Spinal cord (tissue), 10 donors: Measurements from ENCODE around the gene MAGEB10. TPM values are rescaled to one million over a fixed set of nuclear protein-coding genes. Genes with fewer than 3 reads are reported as not detected.
"Not testable (repeated sequence)": the region's sequence is repeated elsewhere in the genome, so short reads cannot be mapped to it uniquely, and the experiment has no call there.

Source experiments
- DNase-seq, 6 donors: peaks; one replicate each; pipeline versions ENCODE4 v3.0.0 to v3.0.0-alpha.2; 2013 to 2015; ENCODE audit warnings: low spot score in 6 of 6, low read depth in 4 of 6
- H3K27ac ChIP-seq: one replicate; pipeline ENCODE4 v1.5.1; 2013; ENCODE audit warnings: low read depth, low read length, control low read depth
- H3K27me3 ChIP-seq: one replicate; pipeline ENCODE4 v1.6.1; 2013; ENCODE audit warnings: low read length; ENCODE audit not compliant: control insufficient read depth, insufficient read depth
- H3K36me3 ChIP-seq: one replicate; pipeline ENCODE4 v1.6.1; 2013; ENCODE audit warnings: low read length; ENCODE audit not compliant: control insufficient read depth, insufficient read depth
- H3K4me1 ChIP-seq: one replicate; pipeline ENCODE4 v1.6.1; 2013; ENCODE audit warnings: low read length; ENCODE audit not compliant: control insufficient read depth, insufficient read depth
- H3K4me3 ChIP-seq: one replicate; pipeline ENCODE4 v1.5.1; 2013; ENCODE audit warnings: low read depth, low read length, control low read depth
- H3K9me3 ChIP-seq: one replicate; pipeline ENCODE4 v1.6.1; 2013; ENCODE audit warnings: low read length; ENCODE audit not compliant: control insufficient read depth, insufficient read depth
- WGBS: methylation state at CpG from one replicate; pipeline ENCODE4 v1.1.5; 2013; ENCODE audit warnings: missing lambda C conversion rate; ENCODE audit not compliant: insufficient coverage; 5-methylcytosine and 5-hydroxymethylcytosine counted together
- long read RNA-seq, 4 donors: transcript quantifications; one replicate each; lab custom pipeline, GENCODE V29; 2026
- polyA plus RNA-seq, 2 donors: library from polyadenylated mRNA; unstranded; fragments of 120-200 nt; gene quantifications; one replicate each; pipeline ENCODE4 v1.2.1, GENCODE V29; 2013; ENCODE audit not compliant: insufficient read length in 2 of 2
- total RNA-seq, 2 donors: library from RNA; depleted of rRNA in 1 of 2; stranded (reverse); fragments of 120-200 nt in 1 of 2; fragments of >200 nt in 1 of 2; gene quantifications; one replicate each; pipeline versions ENCODE4 v1.2.3 to v1.2.4, GENCODE V29; 2013 to 2014
- donor health status: healthy.

MAGEB10 gene
- total RNA-seq, result not detected
- polyA plus RNA-seq, result not detected
- long read RNA-seq, donor 1, result 0 reads
- long read RNA-seq, donor 2, result 0 reads
- long read RNA-seq, donor 3, result 0 reads
- long read RNA-seq, donor 4, result 0 reads

DNA sequence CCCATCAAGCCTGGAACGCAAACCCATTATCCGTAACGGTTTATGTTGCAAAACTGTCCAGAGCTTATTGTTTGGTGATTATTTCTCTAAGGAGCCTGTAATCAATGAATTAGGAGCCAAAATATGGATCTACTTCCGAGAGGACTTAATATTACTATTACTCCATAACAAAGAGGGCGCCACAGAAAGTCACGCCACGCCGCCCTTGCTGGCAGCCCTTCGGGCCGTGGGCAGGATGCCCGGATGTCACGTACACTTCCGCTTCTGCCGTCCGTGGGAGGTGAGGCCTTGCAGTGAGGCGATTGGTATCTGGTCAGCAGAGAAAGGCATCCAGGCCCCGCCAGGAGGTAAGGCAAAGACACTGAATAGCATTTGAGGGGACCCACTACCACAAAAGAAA, at the start of gene MAGEB10:
TSS of gene MAGEB10 (plus strand) at position 301 of the 400 bp plus-strand sequence. CDS start 13,317 bp downstream, outside the sequence.
- no peaks in the 10 kb centered on the region for H3K9me3 ChIP-seq
- no peaks in the 10 kb centered on the region for H3K27me3 ChIP-seq
- DNase-seq, result no peak
- WGBS, result 88% methylated on average over 13 of the region's 17 CpGs
- H3K4me1 ChIP-seq, result no peaks in the 10 kb centered on the region
- H3K4me3 ChIP-seq, result no peak within 1 kb of the TSS
- no peaks in the 10 kb centered on the region for H3K36me3 ChIP-seq
- H3K27ac ChIP-seq, result no peak within 1 kb of the TSS

GRCh38 chrX:27765718-27766117, 42.1 kb upstream of the MAGEB10 start:
- no peak for DNase-seq
- Histone ChIP-seq H3K27me3 (peaks cover 2% of the 10 kb centered on the region), H3K27ac (no peak overlapping the region), H3K4me1 (no peaks in the 10 kb centered on the region), H3K4me3 (no peak overlapping the region), H3K36me3 (no peaks in the 10 kb centered on the region), H3K9me3 (no peaks in the 10 kb centered on the region)
- 72% methylated on average over 8 of the region's 12 CpGs for WGBS

GRCh38 chrX:27767387-27767786, 40.4 kb upstream of the MAGEB10 start:
- Histone ChIP-seq H3K4me1 (no peaks in the 10 kb centered on the region), H3K27ac (no peak overlapping the region), H3K9me3 (no peaks in the 10 kb centered on the region), H3K27me3 (peaks cover 2% of the 10 kb centered on the region), H3K36me3 (no peaks in the 10 kb centered on the region), H3K4me3 (no peak overlapping the region)
- DNase-seq, result no peak

GRCh38 chrX:27775984-27776383, 31.8 kb upstream of the MAGEB10 start:
- H3K4me1 ChIP-seq, result no peaks in the 10 kb centered on the region
- no peaks in the 10 kb centered on the region for H3K36me3 ChIP-seq
- no peaks in the 10 kb centered on the region for H3K27me3 ChIP-seq
- no CpG with 5 or more reads among the region's 2 CpGs for WGBS
- DNase-seq, result no peak
- H3K4me3 ChIP-seq, result no peak overlapping the region
- no peak overlapping the region for H3K27ac ChIP-seq
- no peaks in the 10 kb centered on the region for H3K9me3 ChIP-seq

- H3K4me1 ChIP-seq, result no peaks in the 10 kb centered on the region
- no peaks in the 10 kb centered on the region for H3K9me3 ChIP-seq
- DNase-seq, result no peak
- H3K4me3 ChIP-seq, result no peak overlapping the region
- H3K36me3 ChIP-seq, result no peaks in the 10 kb centered on the region
- H3K27me3 ChIP-seq, result no peaks in the 10 kb centered on the region
- no peak overlapping the region for H3K27ac ChIP-seq
- WGBS, result no CpG with 5 or more reads among the region's 6 CpGs
Observed at GRCh38 chrX:27796640-27797257, 11.0 kb upstream of the MAGEB10 start.

- DNase-seq, result peak in 2 of 6 donors; percentile 8 to 61
- no peaks in the 10 kb centered on the region for H3K4me1 ChIP-seq
- no peaks in the 10 kb centered on the region for H3K9me3 ChIP-seq
- no CpG with 5 or more reads among the region's 1 CpG for WGBS
- no peaks in the 10 kb centered on the region for H3K27me3 ChIP-seq
- H3K27ac ChIP-seq, result no peak overlapping the region
- no peaks in the 10 kb centered on the region for H3K36me3 ChIP-seq
- H3K4me3 ChIP-seq, result no peak overlapping the region
Observed at GRCh38 chrX:27797575-27797974, 10.2 kb upstream of the MAGEB10 start.

GRCh38 chrX:27808226-27808625, 436 bp downstream of the MAGEB10 start:
- DNase-seq, result no peak
- Histone ChIP-seq H3K4me1 (no peaks in the 10 kb centered on the region), H3K9me3 (no peaks in the 10 kb centered on the region), H3K36me3 (no peaks in the 10 kb centered on the region), H3K4me3 (no peak overlapping the region), H3K27me3 (no peaks in the 10 kb centered on the region), H3K27ac (no peak overlapping the region)
- 93% methylated on average over 14 of the region's 14 CpGs for WGBS

GRCh38 chrX:27808991-27809859, 1.4 kb downstream of the MAGEB10 start:
- DNase-seq, H3K27me3 ChIP-seq, H3K36me3 ChIP-seq, H3K9me3 ChIP-seq, H3K4me1 ChIP-seq, H3K27ac ChIP-seq, H3K4me3 ChIP-seq: not testable (repeated sequence)
- 95% methylated on average over 11 of the region's 50 CpGs for WGBS

GRCh38 chrX:27815209-27815608, 7.4 kb downstream of the MAGEB10 start:
- Histone ChIP-seq H3K27me3 (no peaks in the 10 kb centered on the region), H3K36me3 (no peaks in the 10 kb centered on the region), H3K27ac (no peak overlapping the region), H3K4me1 (no peaks in the 10 kb centered on the region), H3K4me3 (no peak overlapping the region), H3K9me3 (no peaks in the 10 kb centered on the region)
- DNase-seq, result no peak

- H3K4me3 ChIP-seq, result no peak overlapping the region
- no peaks in the 10 kb centered on the region for H3K4me1 ChIP-seq
- no peak for DNase-seq
- no CpG with 5 or more reads among the region's 1 CpG for WGBS
- H3K27ac ChIP-seq, result no peak overlapping the region
- H3K36me3 ChIP-seq, result no peaks in the 10 kb centered on the region
- no peaks in the 10 kb centered on the region for H3K9me3 ChIP-seq
- no peaks in the 10 kb centered on the region for H3K27me3 ChIP-seq
Observed at GRCh38 chrX:27823812-27824211, 16.0 kb downstream of the MAGEB10 start.
